KMS-11 (cell line): Measurements from ENCODE around the gene ARL6IP4.

ENCODE experiments used
- H2AFZ ChIP-seq: fragments of 200-600 bp; sonication (generic); 2 replicates; pipeline ENCODE4 v1.6.1; 2016; ENCODE audit warnings: antibody characterized with exemption, mixed run types, low read depth
- H3K27ac ChIP-seq: fragments of 200-600 bp; sonication (generic); 2 replicates; pipeline ENCODE4 v1.6.1; 2016; ENCODE audit warnings: mild to moderate bottlenecking, mixed run types
- H3K27me3 ChIP-seq: fragments of 200-600 bp; sonication (generic); 2 replicates; pipeline ENCODE4 v1.6.1; 2017; ENCODE audit warnings: mild to moderate bottlenecking, low read depth, mixed run types, moderate library complexity; ENCODE audit not compliant: insufficient read depth
- H3K36me3 ChIP-seq: fragments of 200-600 bp; sonication (generic); 2 replicates; pipeline ENCODE4 v1.6.1; 2017; ENCODE audit warnings: mild to moderate bottlenecking, mixed run types; ENCODE audit not compliant: insufficient read depth
- H3K4me1 ChIP-seq: fragments of 200-600 bp; sonication (generic); 2 replicates; pipeline ENCODE4 v1.6.1; 2016; ENCODE audit warnings: mild to moderate bottlenecking, low read depth, mixed run types; ENCODE audit not compliant: poor library complexity, severe bottlenecking
- H3K4me2 ChIP-seq: fragments of 200-600 bp; sonication (generic); 2 replicates; pipeline ENCODE4 v1.7.0; 2016; ENCODE audit warnings: mild to moderate bottlenecking, mixed run types
- H3K4me3 ChIP-seq: fragments of 200-600 bp; sonication (generic); IDR thresholded peaks from 2 replicates; pipeline ENCODE4 v1.6.1; 2017; ENCODE audit warnings: low read depth, low read length, mixed read lengths; ENCODE audit not compliant: insufficient read depth
- H3K79me2 ChIP-seq: fragments of 200-600 bp; sonication (generic); 2 replicates; pipeline ENCODE4 v1.6.1; 2016; ENCODE audit warnings: low read depth, mixed run types; ENCODE audit not compliant: insufficient read depth
- H3K9ac ChIP-seq: fragments of 200-600 bp; sonication (generic); 2 replicates; pipeline ENCODE4 v1.6.1; 2016; ENCODE audit warnings: mild to moderate bottlenecking, mixed run types
- H4K20me1 ChIP-seq: fragments of 200-600 bp; sonication (generic); 2 replicates; pipeline ENCODE4 v1.6.1; 2016; ENCODE audit warnings: mild to moderate bottlenecking, mixed run types; ENCODE audit not compliant: insufficient read depth
- TF ChIP-seq, protein P1 (sequence below): fragments of 200-600 bp; sonication (generic); conservative IDR thresholded peaks from 2 replicates; pipeline ENCODE4 v1.6.1; 2017; ENCODE audit warnings: low read depth, mild to moderate bottlenecking, antibody characterized with exemption, low read length, moderate library complexity, mixed read lengths

The ARL6IP4 gene

DNA sequence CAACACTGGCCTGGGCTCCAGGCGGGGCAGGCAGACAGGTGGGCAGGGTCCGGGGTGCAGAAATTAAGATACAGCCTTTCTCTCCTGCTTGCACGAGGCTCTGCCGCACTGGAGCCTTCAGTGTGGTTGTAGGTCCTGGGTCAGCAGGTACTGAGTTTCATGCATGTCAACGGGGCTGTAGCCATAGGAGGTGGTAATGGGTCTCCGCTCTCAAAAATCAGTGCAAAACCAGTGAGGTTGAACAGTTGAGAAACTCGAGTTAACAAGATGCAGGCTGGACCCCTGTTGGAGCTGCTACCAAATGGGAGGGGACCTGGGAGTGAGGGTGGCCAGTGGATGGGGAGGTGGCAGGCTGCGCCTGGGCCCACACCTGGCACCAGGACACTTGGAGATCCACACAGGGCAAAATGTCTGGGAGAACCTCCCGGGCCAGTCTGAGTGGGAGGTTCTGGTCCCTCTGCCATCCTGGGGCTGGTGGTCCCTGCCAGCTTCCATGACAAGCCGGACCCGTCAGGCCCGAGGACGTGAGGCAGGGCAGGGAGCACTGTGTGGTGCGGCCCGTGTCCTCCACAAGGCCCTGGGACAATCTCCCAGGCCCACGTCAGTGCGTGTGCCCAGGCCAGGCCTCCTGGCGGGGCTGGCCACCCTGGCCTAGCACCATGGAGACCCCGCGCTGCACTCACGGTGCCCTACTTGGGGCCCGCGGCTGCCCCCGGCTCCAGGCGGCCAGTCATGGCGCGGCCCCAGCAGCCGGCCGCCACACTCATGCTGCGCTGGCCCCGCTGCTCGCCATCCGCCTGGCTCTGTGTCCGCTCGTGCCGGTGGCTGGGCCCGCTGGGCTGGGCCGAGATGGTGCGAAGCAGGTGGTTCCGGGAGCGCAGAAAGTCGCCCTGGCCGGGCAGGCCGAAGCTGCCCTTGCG, 5.1 kb downstream of the ARL6IP4 start:
- no peaks in the 10 kb centered on the region for H3K79me2 ChIP-seq
- H3K4me2 ChIP-seq = no peak overlapping the region
- H3K4me1 ChIP-seq = no peaks in the 10 kb centered on the region
- H2AFZ ChIP-seq = no peak overlapping the region
- H3K27me3 ChIP-seq = no peaks in the 10 kb centered on the region
- TF ChIP-seq, protein P1, sequence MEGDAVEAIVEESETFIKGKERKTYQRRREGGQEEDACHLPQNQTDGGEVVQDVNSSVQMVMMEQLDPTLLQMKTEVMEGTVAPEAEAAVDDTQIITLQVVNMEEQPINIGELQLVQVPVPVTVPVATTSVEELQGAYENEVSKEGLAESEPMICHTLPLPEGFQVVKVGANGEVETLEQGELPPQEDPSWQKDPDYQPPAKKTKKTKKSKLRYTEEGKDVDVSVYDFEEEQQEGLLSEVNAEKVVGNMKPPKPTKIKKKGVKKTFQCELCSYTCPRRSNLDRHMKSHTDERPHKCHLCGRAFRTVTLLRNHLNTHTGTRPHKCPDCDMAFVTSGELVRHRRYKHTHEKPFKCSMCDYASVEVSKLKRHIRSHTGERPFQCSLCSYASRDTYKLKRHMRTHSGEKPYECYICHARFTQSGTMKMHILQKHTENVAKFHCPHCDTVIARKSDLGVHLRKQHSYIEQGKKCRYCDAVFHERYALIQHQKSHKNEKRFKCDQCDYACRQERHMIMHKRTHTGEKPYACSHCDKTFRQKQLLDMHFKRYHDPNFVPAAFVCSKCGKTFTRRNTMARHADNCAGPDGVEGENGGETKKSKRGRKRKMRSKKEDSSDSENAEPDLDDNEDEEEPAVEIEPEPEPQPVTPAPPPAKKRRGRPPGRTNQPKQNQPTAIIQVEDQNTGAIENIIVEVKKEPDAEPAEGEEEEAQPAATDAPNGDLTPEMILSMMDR = no peak
- no peak overlapping the region for H3K27ac ChIP-seq
- H4K20me1 ChIP-seq = no peaks in the 10 kb centered on the region
- H3K36me3 ChIP-seq = no peaks in the 10 kb centered on the region
- H3K4me3 ChIP-seq = no peak overlapping the region
- H3K9ac ChIP-seq = no peak overlapping the region

DNA sequence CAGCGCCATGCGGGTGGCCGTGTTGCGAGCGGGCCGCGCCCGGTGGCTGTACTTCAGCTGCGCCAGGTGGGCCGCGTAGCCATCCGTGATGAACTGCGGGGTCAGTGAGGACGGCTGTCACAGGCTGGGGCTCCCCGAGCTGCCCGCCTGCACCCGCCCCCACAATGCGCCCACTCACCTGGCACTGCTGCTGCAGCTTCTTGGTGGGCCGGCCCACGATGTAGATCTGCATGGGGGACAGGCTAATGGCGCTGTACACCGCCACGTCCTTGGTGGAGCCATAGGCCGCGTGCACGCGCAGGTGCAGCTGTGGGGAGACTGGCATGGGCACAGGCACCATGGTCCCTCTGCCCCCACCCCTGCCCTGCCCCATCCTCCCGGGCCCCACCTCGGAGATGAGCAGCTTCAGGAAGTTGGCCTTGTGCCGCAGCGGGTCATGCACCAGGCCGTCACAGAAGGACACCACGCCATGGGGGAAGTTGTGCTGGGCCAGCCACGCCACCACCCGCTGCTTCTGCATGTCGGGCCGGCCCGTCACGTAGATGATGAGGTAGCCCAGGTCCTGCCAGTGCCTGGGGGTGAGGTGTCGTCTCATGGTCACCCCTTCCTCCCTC, 5.9 kb downstream of the ARL6IP4 start:
- Histone ChIP-seq H3K27ac (no peak overlapping the region), H2AFZ (no peak overlapping the region), H3K4me3 (no peak overlapping the region), H3K27me3 (no peaks in the 10 kb centered on the region), H3K4me2 (no peak overlapping the region), H4K20me1 (no peaks in the 10 kb centered on the region), H3K36me3 (no peaks in the 10 kb centered on the region), H3K79me2 (no peaks in the 10 kb centered on the region), H3K4me1 (no peaks in the 10 kb centered on the region), H3K9ac (no peak overlapping the region)
- TF ChIP-seq, protein P1 = no peak

DNA sequence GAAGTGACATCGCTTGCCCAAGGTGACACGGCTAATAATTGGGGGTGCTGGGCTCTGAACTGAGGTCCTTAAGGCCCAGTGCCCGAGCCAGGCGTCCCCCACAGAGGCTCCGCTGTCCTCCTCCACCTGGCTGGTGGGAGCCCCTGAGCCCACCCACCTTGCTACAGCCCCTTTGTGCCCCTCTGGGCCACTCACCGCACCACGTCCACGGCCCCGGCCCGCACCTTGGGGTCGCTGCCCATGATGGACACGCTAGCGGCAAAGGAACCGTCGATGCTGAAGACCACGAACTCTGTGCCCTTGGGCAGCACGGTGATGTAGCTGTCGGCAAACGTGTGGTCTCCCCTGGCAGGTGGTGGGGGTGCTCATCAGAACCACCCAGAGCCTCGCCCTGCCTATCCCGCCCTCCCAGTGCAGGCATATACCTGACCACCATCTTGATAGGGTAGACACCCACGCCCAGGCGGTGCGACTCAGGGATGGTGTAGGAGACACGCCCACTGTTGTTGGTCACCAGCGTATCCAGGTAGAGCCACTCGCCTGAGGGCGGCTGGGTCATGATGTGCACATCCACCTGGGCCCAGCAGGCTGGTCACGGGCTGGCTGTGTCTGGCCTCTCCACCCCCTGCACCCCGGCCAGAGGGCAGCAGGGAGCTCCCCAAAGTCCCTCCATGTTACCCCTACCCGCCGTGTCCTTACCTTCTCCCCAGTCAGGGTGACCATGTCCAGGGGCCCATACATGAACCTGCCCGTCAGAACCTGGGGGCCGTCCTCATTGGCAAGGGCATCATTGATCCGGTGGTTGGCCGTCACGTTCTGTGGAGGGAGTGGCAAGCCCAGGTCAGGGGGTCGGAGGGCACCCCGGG, 6.8 kb downstream of the ARL6IP4 start:
- TF ChIP-seq, protein P1 = no peak
- Histone ChIP-seq H3K4me3 (no peak overlapping the region), H2AFZ (no peak overlapping the region)

DNA sequence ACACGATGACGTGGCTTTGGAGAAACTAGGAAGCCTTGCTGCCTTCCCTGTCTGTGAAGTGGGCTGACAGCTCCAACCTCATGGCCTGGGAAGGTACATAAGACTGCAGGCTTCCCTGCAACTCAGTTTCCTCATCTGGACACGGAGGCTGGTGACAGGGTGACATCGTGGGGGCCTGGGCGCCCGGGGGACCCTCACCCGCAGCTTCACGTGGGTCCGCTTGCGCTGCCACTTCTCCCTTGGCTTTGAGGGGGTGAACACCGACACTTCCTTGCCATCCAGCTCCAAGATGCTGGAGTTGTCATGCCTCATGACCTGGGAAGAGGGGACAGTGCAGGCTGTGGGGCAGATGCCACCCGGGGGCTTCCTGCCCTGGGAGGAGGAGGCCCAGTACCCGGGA, 7.6 kb downstream of the ARL6IP4 start:
- Histone ChIP-seq H3K4me2 (no peak overlapping the region), H3K79me2 (no peaks in the 10 kb centered on the region), H3K4me3 (no peak overlapping the region), H2AFZ (no peak overlapping the region), H3K9ac (no peak overlapping the region), H3K36me3 (no peaks in the 10 kb centered on the region), H3K27me3 (no peaks in the 10 kb centered on the region), H3K4me1 (peaks cover 7% of the 10 kb centered on the region), H4K20me1 (no peaks in the 10 kb centered on the region), H3K27ac (no peak overlapping the region)
- TF ChIP-seq, protein P1 = no peak

More for the DNA sequence above, 6.8 kb downstream of the ARL6IP4 start:
- Histone ChIP-seq H3K36me3 (no peaks in the 10 kb centered on the region), H3K27ac (no peak overlapping the region), H3K4me2 (no peak overlapping the region), H3K27me3 (no peaks in the 10 kb centered on the region), H3K9ac (no peak overlapping the region), H4K20me1 (no peaks in the 10 kb centered on the region), H3K79me2 (no peaks in the 10 kb centered on the region), H3K4me1 (no peaks in the 10 kb centered on the region)
